Activated CD4-positive, alpha-beta T cell treated with anti-CD3 and anti-CD28 coated beads, Interleukin-2, amount 50 U/mL, for 48 hours (primary cell): ENCODE results near the gene RBPMS2.

Experiments used
- DNase-seq, 2 experiments: peaks; one replicate each; pipeline ENCODE4 v3.0.0-alpha.2; 2020

Gene RBPMS2

DNA sequence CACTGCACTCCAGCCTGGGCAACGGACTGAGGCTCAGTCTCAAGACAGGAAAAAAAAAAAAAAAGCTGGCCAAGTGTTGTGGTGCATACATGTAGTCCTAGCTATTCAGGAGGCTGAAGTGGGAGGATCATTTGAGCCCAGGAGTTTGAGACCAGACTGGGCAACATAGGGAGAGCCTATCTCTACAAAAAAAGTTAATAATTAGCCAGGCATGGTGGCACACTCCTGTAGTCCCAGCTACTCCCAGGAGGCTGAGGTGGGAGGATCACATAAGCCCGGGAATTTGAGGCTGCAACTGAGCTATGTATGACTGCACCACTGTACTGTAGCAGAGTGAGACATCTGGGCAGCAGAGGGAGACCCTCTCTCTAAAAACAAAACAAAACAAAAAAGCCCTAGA is 58.9 kb downstream of the RBPMS2 start:
- DNase-seq: no peak

DNA sequence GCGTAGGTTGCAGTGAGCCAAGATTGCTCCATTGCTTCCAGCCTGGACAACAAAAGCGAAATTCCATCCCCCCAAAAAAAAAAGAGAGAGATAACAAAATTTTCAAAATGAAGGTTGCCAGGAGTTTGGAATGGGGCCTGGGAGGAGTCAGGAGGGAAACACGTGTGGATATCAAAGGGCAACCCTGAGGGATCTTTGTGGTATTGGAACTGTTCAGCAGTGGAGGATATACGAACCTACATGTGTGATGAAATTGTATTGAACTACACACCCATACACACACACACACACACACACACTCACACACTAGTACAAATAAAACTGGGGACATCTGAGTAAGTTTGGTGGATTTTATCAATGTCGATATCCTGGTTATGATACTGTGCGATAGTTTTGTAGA is 61.8 kb downstream of the RBPMS2 start:
- no peak for DNase-seq

DNA sequence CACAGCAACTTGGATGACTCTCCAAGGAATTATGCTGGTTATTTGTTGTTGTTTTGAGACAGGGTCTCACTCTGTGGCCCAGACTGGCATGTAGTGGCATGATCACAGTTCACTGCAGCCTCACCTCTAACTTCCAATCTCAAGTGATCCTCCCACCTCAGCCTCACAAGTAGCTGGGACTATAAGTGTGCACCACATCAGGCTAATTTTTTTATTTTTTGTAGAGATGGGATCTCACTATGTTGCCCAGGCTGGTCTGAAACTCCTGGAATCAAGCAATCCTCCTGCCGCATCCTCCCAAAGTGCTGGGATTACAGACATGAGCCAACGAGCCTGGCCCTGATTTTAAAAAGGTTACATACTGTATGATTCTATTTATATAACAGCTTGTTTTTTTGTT is 63.0 kb downstream of the RBPMS2 start:
- no peak for DNase-seq

DNA sequence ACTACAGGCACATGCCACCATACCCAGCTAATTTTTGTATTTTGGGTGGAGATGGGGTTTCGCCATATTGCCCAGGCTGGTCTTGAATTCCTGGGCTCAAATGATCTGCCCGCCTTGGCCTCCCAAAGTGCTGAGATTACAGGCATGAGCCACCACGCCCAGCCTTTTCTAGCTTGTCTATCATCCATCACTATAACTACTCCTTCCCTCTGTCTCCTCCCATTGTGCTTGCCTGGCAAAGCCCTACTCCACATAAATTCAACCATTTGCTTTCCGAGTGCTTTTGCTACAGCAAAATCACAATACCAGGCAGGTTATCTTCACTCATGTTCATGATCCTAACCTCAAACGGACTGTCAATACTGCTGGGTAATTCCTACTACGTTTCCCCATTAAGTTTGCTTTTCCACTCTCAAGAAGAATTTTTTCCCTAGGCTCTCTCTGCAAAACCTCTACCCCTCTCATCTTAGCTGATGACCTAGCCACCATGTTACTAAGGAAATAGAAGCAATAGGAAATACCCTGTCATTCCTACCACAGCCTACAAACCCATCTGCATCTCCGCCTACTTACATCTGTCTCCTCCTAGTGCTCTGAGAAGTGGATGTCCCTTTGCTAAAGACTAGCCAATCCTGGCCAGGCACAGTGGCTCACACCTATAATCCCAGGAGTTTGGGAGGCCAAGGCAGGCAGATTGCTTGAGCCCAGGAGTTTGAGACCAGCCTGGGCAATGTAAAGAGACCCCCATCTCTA is 64.5 kb downstream of the RBPMS2 start:
- DNase-seq: no peak

DNA sequence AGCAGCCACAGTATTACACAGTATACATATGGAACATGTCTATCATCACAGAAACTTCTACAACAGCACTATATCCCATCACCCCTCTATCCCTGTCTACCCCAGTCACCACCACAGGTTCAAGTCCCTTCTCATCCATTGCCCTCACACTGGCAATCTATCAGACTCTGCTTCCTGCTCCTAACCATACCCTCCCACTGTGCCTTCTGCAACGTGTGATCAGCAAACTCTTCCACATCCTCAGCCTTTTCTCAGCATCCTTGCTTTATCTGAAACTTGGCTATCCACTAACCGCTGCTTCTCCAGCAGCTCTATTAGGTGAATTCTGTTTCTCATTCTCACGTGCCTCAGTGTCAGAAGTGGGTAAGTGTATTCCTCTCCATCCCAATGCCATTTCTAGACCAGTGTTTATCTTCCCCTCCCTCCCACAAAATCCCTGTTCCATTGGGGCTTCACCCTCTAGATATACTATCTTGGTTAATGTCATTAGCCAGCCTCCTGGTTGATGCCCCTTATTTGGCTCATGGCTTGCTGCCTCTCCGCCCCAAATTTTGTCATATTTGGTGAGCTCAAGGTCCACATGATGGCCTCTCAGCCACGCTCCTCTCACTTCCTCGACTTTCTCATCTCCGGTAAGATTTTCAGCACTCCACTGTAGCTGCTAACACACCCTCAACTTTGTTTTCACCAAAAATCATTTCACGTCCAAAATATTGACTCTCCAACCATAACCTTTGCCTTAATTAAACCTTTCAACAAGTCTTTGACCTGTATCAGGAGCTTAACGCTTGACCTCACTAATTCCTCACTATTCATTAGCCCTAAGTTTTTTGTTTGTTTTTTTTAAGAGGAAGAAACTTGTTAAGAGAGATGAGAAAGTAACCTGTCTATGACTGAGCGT is 69.1 kb downstream of the RBPMS2 start:
- no peak for DNase-seq

DNA sequence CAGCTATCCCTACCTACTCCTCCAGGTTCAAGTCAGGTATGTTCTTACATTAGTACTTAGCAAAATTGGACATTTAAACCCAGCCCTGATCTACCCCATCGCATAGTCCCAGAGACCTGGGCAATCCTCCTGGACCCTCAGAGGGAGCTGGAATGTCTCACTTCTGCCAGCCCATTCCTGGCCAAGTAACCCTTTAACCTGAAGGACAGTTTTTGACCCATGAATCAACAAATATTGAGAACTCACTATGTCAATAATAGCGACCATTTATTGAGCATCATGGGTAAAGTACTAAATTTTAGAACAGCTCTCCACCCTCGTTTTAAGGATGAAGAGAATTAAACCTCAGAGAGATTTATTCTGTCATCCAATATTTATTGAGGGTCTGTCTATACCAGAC is 70.4 kb downstream of the RBPMS2 start:
- no peak for DNase-seq

DNA sequence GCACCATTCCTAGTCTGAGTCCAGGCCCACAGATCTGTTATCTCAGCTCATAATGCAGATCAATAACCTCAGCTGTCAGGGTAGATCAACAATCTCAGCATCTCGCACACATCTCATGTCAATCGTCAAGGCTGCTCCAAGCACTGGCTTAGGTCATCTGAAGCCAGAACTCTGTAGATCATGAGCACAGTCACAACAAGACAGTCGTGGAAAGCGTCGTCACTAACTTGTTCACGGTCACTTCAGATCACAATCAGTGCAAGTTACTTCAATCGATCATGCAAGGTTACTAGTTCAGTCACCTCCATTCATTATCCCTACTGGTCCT is 71.8 kb downstream of the RBPMS2 start:
- DNase-seq: no peak

DNA sequence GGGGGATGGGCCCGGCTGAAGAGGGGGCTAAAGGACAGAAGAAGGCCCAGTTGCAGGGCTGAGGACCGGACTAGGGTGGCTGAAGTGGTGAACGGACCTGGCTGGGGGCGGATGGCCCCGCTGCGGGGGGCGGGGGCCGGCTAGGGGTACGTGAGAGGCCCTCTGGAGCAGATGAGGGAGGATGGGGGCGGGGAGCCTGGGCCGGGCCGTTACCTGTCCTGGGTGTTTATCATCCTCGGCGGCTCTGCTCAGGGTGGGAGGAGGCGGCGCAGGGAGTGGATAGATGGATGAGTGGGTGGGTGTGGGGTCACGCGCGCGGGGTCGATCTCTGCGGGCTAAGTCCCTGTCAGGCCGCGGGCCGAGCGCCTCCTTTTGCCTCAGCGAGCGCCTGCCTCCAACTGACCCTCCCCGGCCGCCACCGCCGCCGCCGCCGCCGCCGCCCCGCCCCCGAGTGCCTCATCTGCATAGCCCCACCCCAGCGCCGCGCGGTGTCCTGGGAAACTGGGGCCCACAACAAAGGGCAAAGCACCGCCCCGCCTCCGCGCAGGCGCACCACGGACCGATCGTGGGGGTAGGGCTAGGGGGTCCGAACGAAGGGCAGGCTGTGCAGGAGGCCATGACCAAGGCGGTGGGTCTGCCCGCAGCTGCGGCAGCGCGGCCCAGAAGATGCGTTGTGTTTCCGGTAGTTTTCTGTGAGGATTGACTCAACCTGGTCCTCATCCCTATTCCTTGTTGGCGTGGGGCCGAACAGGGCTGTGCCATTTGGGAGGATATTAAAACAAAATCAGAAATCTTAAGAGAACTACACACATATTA is 72.4 kb downstream of the RBPMS2 start:
- DNase-seq: peak; percentile 97 to 98

DNA sequence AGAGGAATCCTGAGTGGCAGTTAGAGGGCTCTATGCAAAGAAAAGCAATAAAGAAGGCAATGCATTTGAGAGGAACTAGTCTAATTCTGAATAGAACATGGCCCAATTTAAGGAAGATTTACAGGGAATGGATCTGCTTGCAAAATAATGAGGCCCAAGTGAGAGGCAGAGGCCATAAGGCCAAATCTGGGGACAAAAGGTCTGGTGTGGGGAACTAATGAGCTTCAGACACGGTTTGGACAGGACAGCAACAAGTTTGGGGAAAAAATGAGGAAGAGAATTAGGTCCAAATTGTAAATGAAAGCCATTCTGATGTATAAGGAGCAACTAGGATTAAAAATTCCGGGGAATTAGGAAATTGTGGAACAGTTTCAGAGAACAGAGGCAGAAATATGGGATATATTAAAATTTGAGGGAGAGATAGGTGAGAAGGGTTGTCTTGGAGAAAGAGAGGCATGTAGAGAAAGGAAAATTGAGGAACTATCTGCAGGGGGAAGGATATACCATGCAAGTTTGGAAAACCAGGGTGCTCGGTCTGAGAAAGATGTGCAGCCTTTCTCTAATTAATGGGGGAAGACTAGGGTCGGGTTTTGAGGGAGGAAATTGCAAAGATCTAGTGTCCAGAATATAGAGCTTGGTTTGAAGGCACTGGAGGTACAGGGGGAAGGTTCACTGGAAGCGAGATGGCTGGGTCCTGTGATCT is 73.8 kb downstream of the RBPMS2 start:
- DNase-seq: no peak

DNA sequence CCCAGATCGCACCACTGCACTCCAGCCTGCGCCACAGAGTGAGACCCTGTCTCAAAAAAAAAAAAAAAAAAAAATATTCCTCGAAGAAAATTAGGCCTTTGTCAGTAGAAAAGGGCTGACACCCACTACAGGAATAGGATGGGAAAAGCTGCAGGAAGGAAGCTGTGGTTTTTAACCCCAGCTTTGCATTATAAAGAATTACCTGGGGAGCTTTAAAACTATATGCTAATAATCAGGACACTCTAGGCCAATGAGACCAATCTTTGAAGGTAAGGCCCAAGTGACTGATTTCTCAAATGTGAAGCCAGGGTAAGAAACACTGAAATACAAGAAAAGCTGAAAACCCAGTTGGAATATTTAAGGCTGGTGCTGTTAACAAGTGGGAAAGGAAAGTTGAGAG is 74.3 kb downstream of the RBPMS2 start:
- no peak for DNase-seq

DNA sequence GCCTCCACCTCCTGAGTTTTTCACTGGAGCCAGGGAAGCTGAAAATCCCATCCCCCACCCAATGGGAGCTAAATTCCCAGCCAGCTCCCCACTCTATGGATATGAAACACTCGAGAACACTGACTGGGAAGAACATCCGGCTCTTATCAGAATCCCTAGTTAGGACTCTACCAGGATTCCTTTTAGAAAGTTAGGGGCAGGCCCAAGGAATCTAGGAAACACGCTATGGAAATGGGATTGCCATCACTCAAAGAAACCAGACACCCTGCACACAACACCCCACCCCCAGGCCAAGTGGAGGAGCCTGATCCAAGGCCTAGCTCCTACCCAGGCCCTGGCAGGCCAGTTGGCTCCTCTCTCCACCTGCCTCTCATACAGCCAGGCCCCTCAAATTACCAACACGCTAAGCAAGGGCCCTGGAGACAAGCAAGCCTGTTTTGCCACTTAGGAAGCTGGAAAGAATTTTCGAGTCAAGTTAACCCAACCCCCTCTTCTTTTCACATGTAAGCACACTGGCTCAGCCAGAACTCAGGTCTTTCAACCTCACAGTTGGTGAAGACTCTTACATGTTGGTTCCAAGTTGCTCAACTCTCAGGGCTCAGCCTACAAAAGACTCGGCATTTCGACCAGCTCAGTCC is 75.5 kb downstream of the RBPMS2 start:
- no peak for DNase-seq

DNA sequence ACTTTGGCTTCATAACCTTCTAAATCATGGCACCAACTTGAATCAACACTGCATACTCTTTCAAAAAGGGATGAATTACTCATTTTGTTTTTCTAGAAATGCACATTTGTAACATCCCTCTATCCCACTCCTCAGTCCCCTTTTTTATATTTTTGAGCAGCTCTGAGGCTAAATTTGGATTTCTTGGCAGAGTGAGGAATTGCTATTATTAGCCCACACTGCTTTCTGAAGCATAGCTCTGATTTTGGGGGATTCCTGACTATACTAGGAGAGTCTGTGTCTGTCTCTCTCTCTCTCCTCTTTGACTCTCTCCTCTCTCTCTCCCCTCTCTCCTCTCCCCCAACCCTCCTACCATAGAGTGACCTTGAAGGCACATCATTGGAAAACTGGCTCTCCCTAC is 76.6 kb downstream of the RBPMS2 start:
- no peak for DNase-seq

DNA sequence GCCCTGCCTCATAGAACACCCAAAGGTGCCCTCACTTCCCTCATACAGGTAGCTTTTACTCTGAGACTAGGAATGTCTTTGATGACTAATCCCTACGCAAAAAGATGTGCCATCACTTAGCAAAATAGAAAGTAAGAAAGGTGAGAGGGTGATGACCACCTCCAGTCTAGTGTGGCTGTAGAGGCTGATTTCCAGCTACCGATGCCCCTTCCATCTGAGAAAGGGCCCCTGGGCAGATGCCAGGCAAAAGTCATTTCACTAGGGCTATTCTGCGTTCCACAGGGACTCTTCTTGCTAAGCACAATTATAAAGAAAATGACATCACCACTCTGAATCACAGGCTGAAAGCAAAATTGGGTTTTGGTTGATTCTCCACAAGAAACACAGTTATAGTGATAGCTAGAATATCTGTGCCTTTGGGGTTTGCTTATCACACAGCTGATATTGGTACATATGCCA is 77.4 kb downstream of the RBPMS2 start:
- DNase-seq: peak; percentile 60 to 75

DNA sequence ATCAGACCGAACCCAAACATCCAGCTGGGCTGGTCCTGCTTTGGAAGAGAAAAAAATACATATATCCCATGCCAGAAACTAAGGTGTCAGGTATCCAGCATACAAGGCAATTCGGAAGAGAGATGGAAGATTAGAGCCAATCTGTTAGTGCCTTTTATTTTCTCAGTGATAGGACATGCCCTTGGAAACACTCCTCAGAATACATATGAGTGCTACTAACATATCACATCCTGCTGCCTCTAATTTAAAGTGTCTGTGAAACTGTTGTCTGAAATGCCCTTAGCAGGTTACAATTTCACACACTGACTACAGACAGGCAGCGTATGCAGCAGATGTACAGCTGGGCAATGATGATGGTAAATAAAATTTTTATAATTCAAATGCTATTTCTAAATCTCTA is 78.9 kb downstream of the RBPMS2 start:
- DNase-seq: no peak

DNA sequence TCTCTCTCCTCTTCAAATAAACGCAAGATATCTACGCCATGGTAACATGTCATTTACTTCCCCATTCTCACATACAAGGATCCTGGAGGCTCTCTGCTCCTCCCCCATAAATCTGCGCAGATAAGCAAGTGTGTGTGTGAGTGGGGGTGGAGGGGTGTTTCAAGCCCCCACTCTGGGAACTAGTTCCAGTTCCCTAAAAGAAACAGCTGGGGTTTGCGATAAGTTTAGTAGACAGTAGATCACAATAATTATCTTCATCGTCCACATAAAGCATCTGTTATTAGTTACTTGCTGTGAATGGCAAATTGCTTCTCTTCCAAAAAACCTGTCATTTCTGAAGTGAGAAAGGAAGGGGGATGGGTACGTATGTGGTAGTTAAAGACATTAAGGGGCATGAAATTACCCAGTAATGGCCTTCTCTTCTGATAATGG is 79.8 kb downstream of the RBPMS2 start:
- no peak for DNase-seq

DNA sequence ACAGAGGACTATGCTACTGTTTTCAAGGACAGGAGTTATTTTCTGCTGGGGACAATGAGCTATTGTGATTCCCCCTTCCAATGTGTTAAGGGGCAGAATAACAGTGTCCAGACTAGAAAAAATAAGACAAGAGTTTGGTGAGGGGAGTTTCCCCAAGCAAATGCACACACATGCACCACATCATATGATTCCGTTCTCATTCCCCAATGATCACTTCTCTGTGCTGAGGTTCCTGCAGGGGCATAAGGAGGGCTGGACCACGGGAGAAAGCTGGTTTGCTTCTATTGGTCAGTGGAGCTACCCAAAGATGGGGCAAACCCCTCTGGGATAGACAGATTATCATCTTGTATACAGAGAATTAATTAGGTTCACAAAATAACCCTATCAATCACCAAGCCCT is 80.6 kb downstream of the RBPMS2 start:
- no peak for DNase-seq

DNA sequence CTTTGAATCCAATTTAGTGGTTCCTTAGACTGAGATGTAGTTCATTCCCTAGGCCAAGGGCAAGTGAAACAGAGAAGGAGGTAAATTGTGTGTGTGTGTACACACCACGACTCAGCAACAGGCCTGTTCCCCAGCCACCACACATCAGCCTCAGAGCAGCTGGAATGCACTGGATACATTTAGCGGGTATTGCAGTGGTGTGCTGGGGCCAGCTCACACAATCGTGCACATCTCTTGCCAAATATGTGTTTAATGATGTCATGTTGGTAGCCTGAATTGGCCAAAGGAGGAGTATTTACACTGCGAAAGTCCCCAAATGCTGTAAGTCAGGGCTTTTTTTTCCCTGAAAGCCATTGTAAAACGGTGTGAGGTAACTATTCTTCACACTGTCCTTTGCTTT is 82.3 kb downstream of the RBPMS2 start:
- DNase-seq: no peak

DNA sequence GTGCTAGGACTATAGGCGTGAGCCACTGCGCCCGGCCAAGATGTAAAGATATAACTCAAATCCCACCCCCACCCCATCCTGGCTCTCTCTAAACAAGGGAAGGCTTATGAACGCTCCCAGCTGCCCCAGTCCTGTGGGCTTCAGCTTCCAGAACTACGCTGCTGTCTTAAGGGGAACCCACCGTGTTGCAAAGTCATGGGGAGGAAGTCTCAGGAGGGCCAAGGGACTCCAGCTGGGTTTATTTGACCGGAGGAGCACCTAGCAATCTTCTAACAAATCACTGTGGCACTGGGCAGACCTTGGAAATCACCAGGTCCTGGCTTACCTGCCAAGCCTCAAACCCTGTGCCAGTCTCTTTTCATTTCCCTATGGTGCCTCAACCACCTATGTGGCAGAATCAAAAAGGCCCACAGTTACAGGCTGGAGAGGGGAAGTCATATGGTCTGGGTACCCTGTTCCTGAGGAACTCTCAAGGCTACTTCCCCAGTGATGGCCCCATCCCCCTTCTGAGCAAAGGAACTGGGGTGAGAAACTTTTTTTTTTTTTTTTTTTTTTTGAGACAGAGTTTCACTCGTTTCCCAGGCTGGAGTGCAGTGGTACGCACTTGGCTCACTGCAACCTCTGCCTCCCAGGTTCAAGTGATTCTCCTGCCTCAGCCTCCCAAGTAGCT is 83.4 kb downstream of the RBPMS2 start:
- no peak for DNase-seq

DNA sequence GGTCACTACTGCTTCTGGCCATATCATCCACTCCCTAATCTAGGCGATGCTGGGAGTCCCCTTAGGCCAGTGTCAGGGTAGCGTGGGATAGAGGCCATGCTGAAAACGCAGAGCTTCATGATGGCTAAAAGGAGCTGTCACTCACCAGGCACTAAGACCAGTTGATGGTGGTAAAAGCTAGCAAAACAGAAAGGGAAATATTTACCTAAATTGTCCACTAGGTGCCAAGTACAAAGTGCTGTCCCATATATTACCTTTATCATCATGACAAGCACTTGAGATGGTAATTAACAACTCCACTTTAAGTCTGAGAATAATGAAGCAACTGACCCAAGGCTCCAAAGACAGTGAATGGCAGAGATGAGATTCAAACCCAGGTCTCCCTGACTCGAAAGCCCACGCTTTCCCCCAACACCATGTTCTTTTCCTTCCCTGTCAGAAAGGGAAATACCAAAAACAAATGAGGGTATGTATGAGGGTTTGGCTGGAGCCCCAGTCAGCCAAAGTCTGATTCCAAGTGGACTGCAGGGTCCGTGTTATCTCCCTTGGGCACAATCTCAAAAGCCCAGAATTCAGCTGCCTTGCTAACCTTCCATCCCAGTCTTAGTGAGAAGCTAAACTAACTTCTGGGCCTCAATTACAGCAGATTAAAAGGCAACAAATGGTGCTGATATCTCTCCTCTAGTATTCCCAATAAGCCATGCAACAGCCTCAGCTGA is 84.7 kb downstream of the RBPMS2 start:
- no peak for DNase-seq

DNA sequence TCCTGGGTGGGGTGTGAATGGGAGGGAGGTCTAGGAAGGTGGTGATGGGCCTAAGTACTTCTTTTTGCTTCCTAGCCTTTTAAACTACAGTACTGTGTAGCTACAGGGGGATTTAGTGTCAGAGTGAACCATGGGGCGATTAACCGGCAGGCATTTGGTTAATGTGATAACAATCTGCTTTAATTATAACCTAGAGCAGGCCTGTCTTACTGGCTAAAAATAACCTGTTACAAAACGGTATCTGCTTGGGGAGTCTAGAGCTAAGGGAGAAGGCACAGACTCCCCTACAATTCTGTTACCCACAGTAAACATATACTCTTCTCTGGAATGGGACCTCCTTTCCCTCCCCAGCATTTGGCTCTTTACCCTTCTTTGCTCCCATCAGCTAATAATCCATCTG is 85.4 kb downstream of the RBPMS2 start:
- no peak for DNase-seq
